Natural killer cell (primary cell): ENCODE measurements around the gene SRPRB. TPM values are rescaled to one million over a fixed set of nuclear protein-coding genes. Genes with fewer than 3 reads are reported as not detected.

Experiments
- ATAC-seq, 3 donors: fragments of 150-1000 bp in 2 of 3; fragments of 200-7000 bp in 1 of 3; cut with Tn5 transposase; 1 replicate in 1 of 3; 2 replicates in 2 of 3; pipeline ENCODE4 v1.10.0; 2021; ENCODE audit warnings: mild to moderate bottlenecking in 2 of 3, moderate library complexity in 2 of 3
- DNase-seq, 2 donors: peaks; one replicate each; pipeline versions ENCODE4 v3.0.0 to v3.0.0-alpha.2; 2013 to 2021; ENCODE audit warnings: mixed read lengths in 1 of 2
- H3K27ac ChIP-seq: one replicate; pipeline ENCODE4 v1.5.1; 2013; ENCODE audit warnings: mild to moderate bottlenecking, low read length
- H3K27me3 ChIP-seq: one replicate; pipeline ENCODE4 v1.6.1; 2013; ENCODE audit warnings: low read length; ENCODE audit not compliant: control insufficient read depth, insufficient read depth
- H3K36me3 ChIP-seq: one replicate; pipeline ENCODE4 v1.6.1; 2013; ENCODE audit warnings: low read length; ENCODE audit not compliant: control insufficient read depth, insufficient read depth
- H3K4me1 ChIP-seq: one replicate; pipeline ENCODE4 v1.6.1; 2013; ENCODE audit warnings: low read length; ENCODE audit not compliant: control insufficient read depth, insufficient read depth
- H3K4me3 ChIP-seq: one replicate; pipeline ENCODE4 v1.5.1; 2013; ENCODE audit warnings: low read length
- H3K9me3 ChIP-seq: one replicate; pipeline ENCODE4 v1.6.1; 2013; ENCODE audit warnings: low read length; ENCODE audit not compliant: control insufficient read depth, insufficient read depth
- H3K27ac Mint-ChIP-seq, 2 donors: one replicate each; pipeline ENCODE4 v1.8.0; 2022; ENCODE audit warnings: mild to moderate bottlenecking in 2 of 2, mixed read lengths in 2 of 2, moderate library complexity in 1 of 2
- H3K27me3 Mint-ChIP-seq, 2 donors: one replicate each; pipeline ENCODE4 v1.8.0; 2022; ENCODE audit warnings: low read depth in 2 of 2, mixed read lengths in 2 of 2
- H3K36me3 Mint-ChIP-seq: one replicate; pipeline ENCODE4 v1.8.0; 2022; ENCODE audit warnings: mixed read lengths
- H3K4me1 Mint-ChIP-seq, 2 donors: one replicate each; pipeline ENCODE4 v1.8.0; 2022; ENCODE audit warnings: mixed read lengths in 2 of 2
- H3K4me3 Mint-ChIP-seq: one replicate; pipeline ENCODE4 v1.8.0; 2022; ENCODE audit warnings: mild to moderate bottlenecking, moderate library complexity, mixed read lengths
- H3K9me3 Mint-ChIP-seq, 2 donors: one replicate each; pipeline ENCODE4 v1.8.0; 2022; ENCODE audit warnings: mixed read lengths in 2 of 2
- WGBS: methylation state at CpG from one replicate; pipeline ENCODE4 v1.1.7; 2013; ENCODE audit warnings: missing lambda C conversion rate; ENCODE audit not compliant: insufficient coverage; 5-methylcytosine and 5-hydroxymethylcytosine counted together
- intact Hi-C: fragments of 100-400 bp; cut with micrococcal nuclease; formaldehyde crosslinking; loops from one replicate; pipeline ENCODE4 v1.14.2; 2022
- total RNA-seq, 4 donors: library from RNA; stranded (reverse); fragments of 120-200 nt in 1 of 4; gene quantifications; one replicate each; pipeline versions ENCODE4 v1.2.3 to v1.2.4, GENCODE V29; 2013 to 2022
- TF ChIP-seq, protein P1 (sequence below): fragments of 200-600 bp; IDR thresholded peaks from one replicate; pipeline ENCODE4 v1.8.0; 2022; ENCODE audit warnings: antibody characterized with exemption

Gene SRPRB
- total RNA-seq, 3 donors from 2014 or later (not counting 1 experiment from before 2014, with no cell fraction given), result 19.8 to 26.4 (median 22.4) TPM

DNA sequence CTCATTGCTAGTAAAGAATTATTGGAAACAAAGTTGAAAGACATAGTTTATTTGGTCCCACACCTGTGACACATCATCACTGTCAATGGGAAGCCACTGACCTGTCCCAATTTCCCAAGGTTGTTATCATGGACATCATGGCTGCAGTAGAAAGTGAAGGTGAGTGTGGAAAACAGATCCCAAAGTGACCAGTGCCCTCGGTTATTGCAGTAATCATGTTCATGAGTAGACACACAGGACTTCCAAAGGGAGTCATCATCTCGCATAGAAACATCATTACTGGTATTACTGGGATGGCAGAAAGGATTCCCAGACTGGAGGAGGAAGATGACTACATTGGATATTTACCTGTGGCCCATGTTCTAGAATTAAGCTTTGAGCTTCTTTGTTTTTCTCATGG lies 44.7 kb upstream of the SRPRB start:
- H3K4me1 ChIP-seq, result no peaks in the 10 kb centered on the region
- H3K4me3 ChIP-seq, result no peak overlapping the region
- Mint-ChIP-seq H3K27ac (no peak overlapping the region), H3K4me3 (no peak overlapping the region), H3K9me3 (no peaks in the 10 kb centered on the region), H3K4me1 (no peaks in the 10 kb centered on the region), H3K27me3 (peaks cover 3 to 8% of the 10 kb centered on the region in 2 donors), H3K36me3 (no peaks in the 10 kb centered on the region)
- no peak overlapping the region for H3K27ac ChIP-seq
- ATAC-seq (no peak), DNase-seq (no peak)
- TF ChIP-seq, protein P1, sequence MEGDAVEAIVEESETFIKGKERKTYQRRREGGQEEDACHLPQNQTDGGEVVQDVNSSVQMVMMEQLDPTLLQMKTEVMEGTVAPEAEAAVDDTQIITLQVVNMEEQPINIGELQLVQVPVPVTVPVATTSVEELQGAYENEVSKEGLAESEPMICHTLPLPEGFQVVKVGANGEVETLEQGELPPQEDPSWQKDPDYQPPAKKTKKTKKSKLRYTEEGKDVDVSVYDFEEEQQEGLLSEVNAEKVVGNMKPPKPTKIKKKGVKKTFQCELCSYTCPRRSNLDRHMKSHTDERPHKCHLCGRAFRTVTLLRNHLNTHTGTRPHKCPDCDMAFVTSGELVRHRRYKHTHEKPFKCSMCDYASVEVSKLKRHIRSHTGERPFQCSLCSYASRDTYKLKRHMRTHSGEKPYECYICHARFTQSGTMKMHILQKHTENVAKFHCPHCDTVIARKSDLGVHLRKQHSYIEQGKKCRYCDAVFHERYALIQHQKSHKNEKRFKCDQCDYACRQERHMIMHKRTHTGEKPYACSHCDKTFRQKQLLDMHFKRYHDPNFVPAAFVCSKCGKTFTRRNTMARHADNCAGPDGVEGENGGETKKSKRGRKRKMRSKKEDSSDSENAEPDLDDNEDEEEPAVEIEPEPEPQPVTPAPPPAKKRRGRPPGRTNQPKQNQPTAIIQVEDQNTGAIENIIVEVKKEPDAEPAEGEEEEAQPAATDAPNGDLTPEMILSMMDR, result no peak
- WGBS, result 85% methylated on average over 2 of the region's 2 CpGs
- no peaks in the 10 kb centered on the region for H3K36me3 ChIP-seq
- intact Hi-C loops, result no loop called here
- no peaks in the 10 kb centered on the region for H3K27me3 ChIP-seq
- no peaks in the 10 kb centered on the region for H3K9me3 ChIP-seq

DNA sequence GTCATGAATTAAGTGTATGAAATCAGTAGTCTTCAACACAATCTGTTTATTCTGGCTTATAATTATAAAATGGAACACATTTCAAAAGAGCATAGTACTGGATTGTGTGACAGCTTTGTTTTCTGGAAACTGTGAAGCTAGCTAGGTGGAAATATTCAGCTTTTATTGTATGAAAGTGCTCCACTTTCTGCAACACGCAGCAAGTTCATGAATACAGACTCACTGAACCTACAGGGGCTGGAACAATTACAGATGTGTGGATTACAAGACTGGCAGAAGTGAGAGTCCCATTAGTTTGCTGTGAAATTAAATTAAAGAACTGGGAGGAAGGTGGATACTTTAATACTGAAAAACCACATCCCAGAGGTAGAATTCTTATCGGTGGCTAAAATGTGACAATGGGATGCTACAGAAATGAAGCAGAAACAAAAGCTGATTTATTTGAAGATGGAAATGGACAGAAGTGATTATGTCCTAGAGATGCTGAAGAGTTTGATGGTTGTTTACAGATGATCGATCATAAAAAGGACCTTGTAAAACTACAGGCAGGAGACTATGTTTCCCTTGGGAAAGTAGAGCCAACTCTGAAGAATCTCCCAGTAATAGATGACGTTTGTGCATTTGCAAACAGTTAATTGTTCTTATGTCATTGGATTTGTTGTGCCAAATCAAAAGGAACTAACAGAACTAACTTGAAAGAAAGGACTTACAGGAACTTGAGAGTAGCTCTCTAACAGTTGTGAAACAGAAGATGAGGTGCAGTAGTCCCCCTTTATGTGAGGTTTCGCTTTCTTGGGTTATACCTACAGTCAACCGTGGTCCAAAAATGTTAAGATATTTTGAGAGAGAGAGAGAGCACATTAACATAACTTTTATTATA lies 43.8 kb upstream of the SRPRB start:
- ATAC-seq (no peak), DNase-seq (no peak)
- no peaks in the 10 kb centered on the region for H3K36me3 ChIP-seq
- H3K9me3 ChIP-seq, result no peaks in the 10 kb centered on the region
- Mint-ChIP-seq H3K27me3 (peaks cover 3 to 8% of the 10 kb centered on the region in 2 donors), H3K4me3 (no peak overlapping the region), H3K9me3 (no peaks in the 10 kb centered on the region), H3K4me1 (no peaks in the 10 kb centered on the region), H3K36me3 (no peaks in the 10 kb centered on the region), H3K27ac (no peak overlapping the region)
- H3K4me3 ChIP-seq, result no peak overlapping the region
- TF ChIP-seq, protein P1, result no peak
- 94% methylated on average over 5 of the region's 6 CpGs for WGBS
- H3K4me1 ChIP-seq, result no peaks in the 10 kb centered on the region
- no peak overlapping the region for H3K27ac ChIP-seq
- intact Hi-C loops, result no loop called here
- no peaks in the 10 kb centered on the region for H3K27me3 ChIP-seq

DNA sequence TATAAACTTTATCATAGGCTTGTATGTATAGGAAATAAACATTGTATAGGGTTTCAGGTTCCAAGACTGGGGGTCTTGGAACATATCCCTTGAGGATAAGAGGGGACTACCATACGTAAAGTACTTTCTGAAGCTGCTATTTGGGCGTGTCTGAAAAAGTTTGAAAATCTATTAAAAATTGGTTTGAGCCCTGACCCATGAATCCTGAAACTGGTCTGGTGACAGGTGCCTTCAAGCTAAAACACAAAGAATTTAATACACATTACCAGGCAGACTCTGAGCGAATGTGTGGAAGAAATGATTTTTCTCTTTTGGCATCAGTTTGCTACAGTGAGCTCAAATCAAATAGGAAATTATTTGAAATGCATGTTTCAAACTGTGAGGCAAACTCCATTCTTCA lies 43.1 kb upstream of the SRPRB start:
- H3K9me3 ChIP-seq, result no peaks in the 10 kb centered on the region
- Mint-ChIP-seq H3K36me3 (no peaks in the 10 kb centered on the region), H3K9me3 (no peaks in the 10 kb centered on the region), H3K27me3 (peaks cover 3 to 8% of the 10 kb centered on the region in 2 donors), H3K4me3 (no peak overlapping the region), H3K27ac (no peak overlapping the region), H3K4me1 (no peaks in the 10 kb centered on the region)
- ATAC-seq (no peak), DNase-seq (no peak)
- no peaks in the 10 kb centered on the region for H3K4me1 ChIP-seq
- TF ChIP-seq, protein P1, result no peak
- no peaks in the 10 kb centered on the region for H3K36me3 ChIP-seq
- intact Hi-C loops, result no loop called here
- 78% methylated on average over 2 of the region's 3 CpGs for WGBS
- H3K4me3 ChIP-seq, result no peak overlapping the region
- no peak overlapping the region for H3K27ac ChIP-seq
- H3K27me3 ChIP-seq, result no peaks in the 10 kb centered on the region
